SH-SY5Y (cell line): ENCODE measurements around the gene CNTNAP5.

ENCODE experiments used
- GATA2 ChIP-seq: IDR thresholded peaks from 2 replicates; pipeline ENCODE4 v1.6.1; 2011; ENCODE audit warnings: mild to moderate bottlenecking, low read depth, low read length
- GATA3 ChIP-seq: IDR thresholded peaks from 2 replicates; pipeline ENCODE4 v1.6.1; 2011; ENCODE audit warnings: low read depth, mild to moderate bottlenecking, low read length, moderate library complexity

DNA sequence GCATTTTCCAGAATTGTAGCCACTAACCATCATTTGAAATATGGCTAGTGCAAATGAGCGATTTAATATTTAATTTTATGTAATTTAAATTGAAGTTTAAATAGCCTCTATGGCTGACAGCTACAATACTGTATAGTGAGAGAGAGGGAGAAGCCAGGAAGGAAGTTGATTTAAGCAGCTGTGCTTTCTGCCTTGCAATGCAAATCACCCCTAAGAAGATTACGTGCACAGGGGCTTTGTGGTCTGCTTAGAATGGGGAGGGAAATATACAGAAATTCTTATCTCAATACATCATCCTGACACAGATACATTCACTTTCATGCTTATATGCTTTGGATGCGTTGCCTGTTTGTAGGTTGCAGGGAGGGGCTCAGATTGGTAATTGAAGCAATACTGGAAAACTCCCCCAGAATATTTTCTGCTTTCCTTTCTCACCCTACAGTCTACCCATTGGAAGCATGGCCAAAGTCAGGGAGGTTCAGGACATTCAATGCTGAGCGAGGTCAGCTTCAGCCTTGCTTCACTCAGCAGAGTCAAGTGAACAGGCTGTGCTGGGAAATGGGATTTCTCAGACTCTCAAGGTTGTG, 674.0 kb downstream of the CNTNAP5 start:
- TF ChIP-seq GATA2 (no peak), GATA3 (no peak)
